Prostate gland (tissue), 2 donors: ENCODE data around the gene PROX1. TPM values are rescaled to one million over a fixed set of nuclear protein-coding genes. Genes with fewer than 3 reads are reported as not detected.
A peak's percentile ranks its signal among the peaks of the same experiment; 100 is the strongest.

Experiments
- DNase-seq: peaks from one replicate; pipeline ENCODE4 v3.0.0-alpha.2; 2019; ENCODE audit warnings: low spot score
- H3K27ac ChIP-seq, 2 donors: fragments of 200-600 bp; sonication (generic); 2 replicates each; pipeline ENCODE4 v1.5.1; 2017 to 2019
- H3K27me3 ChIP-seq: fragments of 200-600 bp; sonication (generic); replicated peaks from 2 replicates; pipeline ENCODE4 v1.5.1; 2019; ENCODE audit not compliant: insufficient read depth
- H3K36me3 ChIP-seq, 2 donors: fragments of 200-600 bp; sonication (generic); 1 replicate in 1 of 2; 2 replicates in 1 of 2; pipeline versions ENCODE4 v1.5.1 to v1.8.1; 2017 to 2019
- H3K4me1 ChIP-seq: fragments of 200-600 bp; sonication (generic); replicated peaks from 2 replicates; pipeline ENCODE4 v1.5.1; 2019
- H3K4me3 ChIP-seq, 2 donors: fragments of 200-600 bp; sonication (generic); 2 replicates each; pipeline ENCODE4 v1.5.1; 2017 to 2019
- H3K9me3 ChIP-seq: fragments of 200-600 bp; sonication (generic); 2 replicates; pipeline ENCODE4 v1.5.1; 2017
- CTCF ChIP-seq, 4 experiments: fragments of 200-600 bp in 2 of 4; fragments of 450-650 bp in 2 of 4; sonication (generic) in 2 of 4; IDR thresholded peaks; 1 replicate in 3 of 4; 2 replicates in 1 of 4; pipeline ENCODE4 v1.5.1; 2016 to 2019; ENCODE audit warnings: antibody characterized with exemption in 4 of 4, mild to moderate bottlenecking in 2 of 4, moderate library complexity in 2 of 4
- POLR2A ChIP-seq: fragments of 450-650 bp; IDR thresholded peaks from one replicate; pipeline ENCODE4 v1.6.1; 2016; ENCODE audit warnings: antibody characterized with exemption, mild to moderate bottlenecking
- POLR2AphosphoS5 ChIP-seq: sonication (generic); formaldehyde crosslinking; IDR thresholded peaks from one replicate; pipeline ENCODE4 v1.6.1; 2017; ENCODE audit warnings: antibody characterized with exemption
- WGBS: methylation state at CpG from one replicate; pipeline ENCODE4 v1.1.5; 2018; 5-methylcytosine and 5-hydroxymethylcytosine counted together
- intact Hi-C: fragments of 100-400 bp; cut with DNase I; formaldehyde crosslinking; loops from one replicate; pipeline ENCODE4 v1.14.2; 2022
- total RNA-seq, 2 donors: library from RNA; depleted of rRNA; stranded (reverse); fragments of >200 nt; gene quantifications; one replicate each; pipeline ENCODE4 v1.1.0, GENCODE V29; 2016

Gene PROX1
- total RNA-seq, 2 donors from 2014 or later: 1.1 to 6.2 TPM

- no peaks in the 10 kb centered on the region for H3K27me3 ChIP-seq
- no peak overlapping the region for H3K27ac ChIP-seq
- DNase-seq: no peak
- WGBS: 61% methylated on average over 10 of the region's 10 CpGs
- H3K9me3 ChIP-seq: no peaks in the 10 kb centered on the region
- intact Hi-C loops: no loop called here
- H3K4me3 ChIP-seq: no peak overlapping the region
- H3K36me3 ChIP-seq: no peaks in the 10 kb centered on the region
- no peaks in the 10 kb centered on the region for H3K4me1 ChIP-seq
- TF ChIP-seq POLR2A (no peak), CTCF (IDR thresholded peaks at IDR 0.05) (no peak), POLR2AphosphoS5 (no peak)
Measured at GRCh38 chr1:214072426-214073157, 84.8 kb downstream of the PROX1 start.

- Histone ChIP-seq H3K9me3 (no peaks in the 10 kb centered on the region), H3K27me3 (no peaks in the 10 kb centered on the region), H3K4me3 (no peak overlapping the region), H3K27ac (no peak overlapping the region), H3K4me1 (no peaks in the 10 kb centered on the region), H3K36me3 (no peaks in the 10 kb centered on the region)
- no peak for DNase-seq
- 58% methylated on average over 1 of the region's 1 CpG for WGBS
- no peak for TF ChIP-seq POLR2A
- TF ChIP-seq POLR2AphosphoS5: no peak
- TF ChIP-seq CTCF (IDR thresholded peaks at IDR 0.05): no peak
- intact Hi-C loops: no loop called here
Measured at GRCh38 chr1:214074477-214074876, 86.7 kb downstream of the PROX1 start.

- TF ChIP-seq CTCF (IDR thresholded peaks at IDR 0.05) (no peak), POLR2AphosphoS5 (no peak), POLR2A (no peak)
- intact Hi-C loops: no loop called here
- Histone ChIP-seq H3K4me3 (no peak overlapping the region), H3K27me3 (no peaks in the 10 kb centered on the region), H3K4me1 (no peaks in the 10 kb centered on the region), H3K9me3 (no peaks in the 10 kb centered on the region), H3K27ac (peak overlapping the region in 1 of 2 donors; percentile 2), H3K36me3 (no peaks in the 10 kb centered on the region)
- DNase-seq: no peak
- 63% methylated on average over 5 of the region's 5 CpGs for WGBS
Measured at GRCh38 chr1:214075305-214075998, 87.7 kb downstream of the PROX1 start.

GRCh38 chr1:214075999-214076707 is 88.4 kb downstream of the PROX1 start:
- intact Hi-C loops: no loop called here
- Histone ChIP-seq H3K4me3 (no peak overlapping the region), H3K36me3 (no peaks in the 10 kb centered on the region), H3K9me3 (no peaks in the 10 kb centered on the region), H3K27ac (no peak overlapping the region), H3K4me1 (no peaks in the 10 kb centered on the region), H3K27me3 (no peaks in the 10 kb centered on the region)
- TF ChIP-seq POLR2AphosphoS5: no peak
- no peak for TF ChIP-seq POLR2A
- TF ChIP-seq CTCF (IDR thresholded peaks at IDR 0.05): no peak
- no peak for DNase-seq
- 39% methylated on average over 16 of the region's 16 CpGs for WGBS
